IPS-20b (cell line): ENCODE data around the gene OMA1.
A peak's percentile ranks its signal among the peaks of the same experiment; 100 is the strongest.

Source experiments
- H3K27ac ChIP-seq: one replicate; pipeline ENCODE4 v1.5.1; 2013; ENCODE audit warnings: low read length
- H3K27me3 ChIP-seq: 2 replicates; pipeline ENCODE4 v1.6.1; 2013; ENCODE audit warnings: mild to moderate bottlenecking, low read length, inconsistent platforms; ENCODE audit not compliant: insufficient read depth
- H3K36me3 ChIP-seq: 2 replicates; pipeline ENCODE4 v1.6.1; 2013; ENCODE audit warnings: low read depth, mild to moderate bottlenecking, inconsistent platforms, low read length, moderate library complexity; ENCODE audit not compliant: insufficient read depth
- H3K4me1 ChIP-seq: 2 replicates; pipeline ENCODE4 v1.6.1; 2013; ENCODE audit warnings: mild to moderate bottlenecking, control low read depth, inconsistent platforms, low read length, moderate library complexity; ENCODE audit not compliant: insufficient read depth
- H3K4me3 ChIP-seq: 2 replicates; pipeline ENCODE4 v1.5.1; 2013; ENCODE audit warnings: mild to moderate bottlenecking, low read length, inconsistent platforms
- H3K9ac ChIP-seq: 2 replicates; pipeline ENCODE4 v1.6.1; 2013; ENCODE audit warnings: low read depth, mild to moderate bottlenecking, inconsistent platforms, low read length, moderate library complexity
- H3K9me3 ChIP-seq: 2 replicates; pipeline ENCODE4 v1.6.1; 2013; ENCODE audit warnings: mild to moderate bottlenecking, low read depth, low read length, inconsistent platforms; ENCODE audit not compliant: insufficient read depth

Gene OMA1

GRCh38 chr1:58546520-58547308 lies at the start of gene OMA1:
OMA1 (minus strand) TSS chr1:58546726; CDS start chr1:58539294, 7,432 bp downstream.
- H3K27ac ChIP-seq: peak within 1 kb of the TSS; percentile 76
- H3K36me3 ChIP-seq: no peaks in the 10 kb centered on the region
- peak within 1 kb of the TSS; percentile 98 for H3K4me3 ChIP-seq
- H3K9ac ChIP-seq: peak within 1 kb of the TSS; percentile 96
- no peaks in the 10 kb centered on the region for H3K9me3 ChIP-seq
- H3K4me1 ChIP-seq: peaks cover 7% of the 10 kb centered on the region
- no peaks in the 10 kb centered on the region for H3K27me3 ChIP-seq

GRCh38 chr1:58594546-58594945 lies 48.0 kb upstream of the OMA1 start:
- H3K9ac ChIP-seq: no peak overlapping the region
- H3K4me1 ChIP-seq: no peaks in the 10 kb centered on the region

GRCh38 chr1:58592522-58593134 lies 46.1 kb upstream of the OMA1 start:
- no peaks in the 10 kb centered on the region for H3K27me3 ChIP-seq
- no peaks in the 10 kb centered on the region for H3K9me3 ChIP-seq
- H3K4me1 ChIP-seq: no peaks in the 10 kb centered on the region
- no peak overlapping the region for H3K27ac ChIP-seq
- no peak overlapping the region for H3K4me3 ChIP-seq
- no peak overlapping the region for H3K9ac ChIP-seq
- no peaks in the 10 kb centered on the region for H3K36me3 ChIP-seq

More at GRCh38 chr1:58594546-58594945, 48.0 kb upstream of the OMA1 start:
- no peaks in the 10 kb centered on the region for H3K36me3 ChIP-seq
- H3K27ac ChIP-seq: no peak overlapping the region
- no peaks in the 10 kb centered on the region for H3K9me3 ChIP-seq
- H3K27me3 ChIP-seq: no peaks in the 10 kb centered on the region
- H3K4me3 ChIP-seq: no peak overlapping the region

- no peaks in the 10 kb centered on the region for H3K4me1 ChIP-seq
- H3K9ac ChIP-seq: no peak overlapping the region
- H3K4me3 ChIP-seq: no peak overlapping the region
- no peaks in the 10 kb centered on the region for H3K36me3 ChIP-seq
- H3K9me3 ChIP-seq: no peaks in the 10 kb centered on the region
- no peaks in the 10 kb centered on the region for H3K27me3 ChIP-seq
- H3K27ac ChIP-seq: no peak overlapping the region
Observed at GRCh38 chr1:58591806-58592205, 45.3 kb upstream of the OMA1 start.

- Histone ChIP-seq H3K4me1 (no peaks in the 10 kb centered on the region), H3K27ac (no peak overlapping the region), H3K4me3 (no peak overlapping the region), H3K9me3 (no peaks in the 10 kb centered on the region), H3K9ac (no peak overlapping the region), H3K27me3 (no peaks in the 10 kb centered on the region), H3K36me3 (no peaks in the 10 kb centered on the region)
Observed at GRCh38 chr1:58590019-58590418, 43.5 kb upstream of the OMA1 start.

- Histone ChIP-seq H3K4me1 (no peaks in the 10 kb centered on the region), H3K27ac (no peak overlapping the region), H3K27me3 (no peaks in the 10 kb centered on the region), H3K36me3 (no peaks in the 10 kb centered on the region), H3K9me3 (no peaks in the 10 kb centered on the region), H3K4me3 (no peak overlapping the region), H3K9ac (no peak overlapping the region)
Observed at GRCh38 chr1:58588396-58588795, 41.9 kb upstream of the OMA1 start.

- Histone ChIP-seq H3K9ac (no peak overlapping the region), H3K4me1 (no peaks in the 10 kb centered on the region), H3K4me3 (no peak overlapping the region), H3K9me3 (no peaks in the 10 kb centered on the region), H3K27me3 (no peaks in the 10 kb centered on the region), H3K27ac (no peak overlapping the region), H3K36me3 (no peaks in the 10 kb centered on the region)
Observed at GRCh38 chr1:58587667-58588066, 41.1 kb upstream of the OMA1 start.

GRCh38 chr1:58586271-58586670 lies 39.7 kb upstream of the OMA1 start:
- Histone ChIP-seq H3K27ac (no peak overlapping the region), H3K27me3 (no peaks in the 10 kb centered on the region), H3K9ac (no peak overlapping the region), H3K9me3 (no peaks in the 10 kb centered on the region), H3K4me1 (no peaks in the 10 kb centered on the region), H3K4me3 (no peak overlapping the region), H3K36me3 (no peaks in the 10 kb centered on the region)

GRCh38 chr1:58585581-58586151 lies 39.1 kb upstream of the OMA1 start:
- Histone ChIP-seq H3K9me3 (no peaks in the 10 kb centered on the region), H3K27me3 (no peaks in the 10 kb centered on the region), H3K4me3 (no peak overlapping the region), H3K36me3 (no peaks in the 10 kb centered on the region), H3K4me1 (no peaks in the 10 kb centered on the region), H3K27ac (no peak overlapping the region), H3K9ac (no peak overlapping the region)

- Histone ChIP-seq H3K27me3 (no peaks in the 10 kb centered on the region), H3K9ac (no peak overlapping the region), H3K9me3 (no peaks in the 10 kb centered on the region), H3K4me3 (no peak overlapping the region), H3K36me3 (no peaks in the 10 kb centered on the region), H3K27ac (no peak overlapping the region), H3K4me1 (no peaks in the 10 kb centered on the region)
Observed at GRCh38 chr1:58585166-58585565, 38.6 kb upstream of the OMA1 start.

GRCh38 chr1:58584082-58584895 lies 37.8 kb upstream of the OMA1 start:
- Histone ChIP-seq H3K9me3 (no peaks in the 10 kb centered on the region), H3K4me1 (no peaks in the 10 kb centered on the region), H3K4me3 (no peak overlapping the region), H3K9ac (no peak overlapping the region), H3K36me3 (no peaks in the 10 kb centered on the region), H3K27ac (no peak overlapping the region), H3K27me3 (peaks cover 3% of the 10 kb centered on the region; the same call in 1 of the 2 replicates)
